Measurements from ENCODE around the gene EXOC3L2.

- no peak for TF ChIP-seq CTCF (IDR thresholded peaks at IDR 0.05 in 2 of 3, conservative IDR thresholded peaks at IDR 0.05 in 1 of 3; ENCODE audit: control insufficient read depth in 2 of 3, extremely low read depth in 1 of 3, insufficient read depth in 1 of 3, low read depth in 3 of 3, low read length in 3 of 3)
- TF ChIP-seq EZH2 (IDR thresholded peaks at IDR 0.05; ENCODE audit: borderline replicate concordance, control insufficient read depth, low read depth, low read length), result no peak
- TF ChIP-seq ZBTB40 (IDR thresholded peaks at IDR 0.05; ENCODE audit: borderline replicate concordance), result no peak
- no peak for TF ChIP-seq ZNF622 (IDR thresholded peaks at IDR 0.05)
- TF ChIP-seq NFIC (IDR thresholded peaks at IDR 0.05; ENCODE audit: low read depth, low read length), result no peak
- no peak for TF ChIP-seq POLR2A (IDR thresholded peaks at IDR 0.05; ENCODE audit: low read depth, low read length)
- no peak for TF ChIP-seq ATF2 (IDR thresholded peaks at IDR 0.05; ENCODE audit: low read length)
- TF ChIP-seq CREB1 (IDR thresholded peaks at IDR 0.05; ENCODE audit: low read depth), result no peak
- no peak for TF ChIP-seq TARDBP (IDR thresholded peaks at IDR 0.05; ENCODE audit: borderline replicate concordance)
- TF ChIP-seq ZNF207 (IDR thresholded peaks at IDR 0.05; ENCODE audit: borderline replicate concordance), result no peak
- no peak for TF ChIP-seq ELK1 (IDR thresholded peaks at IDR 0.05; ENCODE audit: low read depth, low read length)
- TF ChIP-seq FOXM1 (IDR thresholded peaks at IDR 0.05; ENCODE audit: low read depth, low read length), result no peak
- no peak for TF ChIP-seq CBFB (IDR thresholded peaks at IDR 0.05; ENCODE audit: low read depth)
- no peak for TF ChIP-seq KDM1A (IDR thresholded peaks at IDR 0.05; ENCODE audit: borderline replicate concordance)
These were observed 49.3 kb upstream of the EXOC3L2 start for GRCh38 chr19:45294291-45295029.

Data from GM12878 (cell line).